Endothelial cell (in vitro differentiated cells): ENCODE results near the gene FCRL6. TPM values are rescaled to one million over a fixed set of nuclear protein-coding genes. Genes with fewer than 3 reads are reported as not detected.
A peak's percentile ranks its signal among the peaks of the same experiment; 100 is the strongest.

ENCODE experiments used
- DNase-seq: peaks from one replicate; pipeline ENCODE4 v3.0.0; 2021; ENCODE audit warnings: low spot score
- H3K27ac Mint-ChIP-seq: one replicate; pipeline ENCODE4 v1.8.0; 2021; ENCODE audit warnings: mixed read lengths, inconsistent platforms; ENCODE audit not compliant: unreplicated experiment
- H3K27me3 Mint-ChIP-seq: one replicate; pipeline ENCODE4 v1.8.0; 2021; ENCODE audit warnings: mild to moderate bottlenecking, moderate library complexity, mixed read lengths, inconsistent platforms; ENCODE audit not compliant: unreplicated experiment
- H3K36me3 Mint-ChIP-seq: one replicate; pipeline ENCODE4 v1.8.0; 2021; ENCODE audit warnings: mild to moderate bottlenecking, low read depth, mixed read lengths, inconsistent platforms; ENCODE audit not compliant: unreplicated experiment
- H3K4me1 Mint-ChIP-seq: one replicate; pipeline ENCODE4 v1.8.0; 2021; ENCODE audit warnings: mild to moderate bottlenecking, mixed read lengths, inconsistent platforms; ENCODE audit not compliant: unreplicated experiment
- H3K4me3 Mint-ChIP-seq: one replicate; pipeline ENCODE4 v1.8.0; 2021; ENCODE audit warnings: mild to moderate bottlenecking, mixed read lengths, inconsistent platforms; ENCODE audit not compliant: unreplicated experiment
- H3K9me3 Mint-ChIP-seq: one replicate; pipeline ENCODE4 v1.8.0; 2021; ENCODE audit warnings: mixed read lengths, inconsistent platforms; ENCODE audit not compliant: unreplicated experiment
- total RNA-seq: library from RNA; stranded (reverse); fragmentation: NEBNext Ultra II Directional; extraction: Animal tissue kit (Norgen Biotek cat#: 25700); gene quantifications from one replicate; pipeline ENCODE4 v1.2.1, GENCODE V29; 2021; ENCODE audit not compliant: unreplicated experiment
- TF ChIP-seq, protein P1 (sequence below): fragments of 200-600 bp; sonication (generic); IDR thresholded peaks from one replicate; pipeline ENCODE4 v1.5.0; 2021; ENCODE audit warnings: antibody characterized with exemption; ENCODE audit not compliant: unreplicated experiment

The FCRL6 gene
- total RNA-seq, 1 donor from 2014 or later, result not detected

GRCh38 chr1:159835356-159835755 lies 33.2 kb downstream of the FCRL6 start:
- Mint-ChIP-seq H3K27me3 (peaks cover 4% of the 10 kb centered on the region), H3K9me3 (no peaks in the 10 kb centered on the region)
- no peak for DNase-seq

GRCh38 chr1:159835862-159836525 lies 33.8 kb downstream of the FCRL6 start:
- TF ChIP-seq, protein P1, sequence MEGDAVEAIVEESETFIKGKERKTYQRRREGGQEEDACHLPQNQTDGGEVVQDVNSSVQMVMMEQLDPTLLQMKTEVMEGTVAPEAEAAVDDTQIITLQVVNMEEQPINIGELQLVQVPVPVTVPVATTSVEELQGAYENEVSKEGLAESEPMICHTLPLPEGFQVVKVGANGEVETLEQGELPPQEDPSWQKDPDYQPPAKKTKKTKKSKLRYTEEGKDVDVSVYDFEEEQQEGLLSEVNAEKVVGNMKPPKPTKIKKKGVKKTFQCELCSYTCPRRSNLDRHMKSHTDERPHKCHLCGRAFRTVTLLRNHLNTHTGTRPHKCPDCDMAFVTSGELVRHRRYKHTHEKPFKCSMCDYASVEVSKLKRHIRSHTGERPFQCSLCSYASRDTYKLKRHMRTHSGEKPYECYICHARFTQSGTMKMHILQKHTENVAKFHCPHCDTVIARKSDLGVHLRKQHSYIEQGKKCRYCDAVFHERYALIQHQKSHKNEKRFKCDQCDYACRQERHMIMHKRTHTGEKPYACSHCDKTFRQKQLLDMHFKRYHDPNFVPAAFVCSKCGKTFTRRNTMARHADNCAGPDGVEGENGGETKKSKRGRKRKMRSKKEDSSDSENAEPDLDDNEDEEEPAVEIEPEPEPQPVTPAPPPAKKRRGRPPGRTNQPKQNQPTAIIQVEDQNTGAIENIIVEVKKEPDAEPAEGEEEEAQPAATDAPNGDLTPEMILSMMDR, result no peak
- Mint-ChIP-seq H3K4me1 (no peaks in the 10 kb centered on the region), H3K4me3 (no peak overlapping the region), H3K36me3 (no peaks in the 10 kb centered on the region), H3K27ac (no peak overlapping the region), H3K9me3 (no peaks in the 10 kb centered on the region), H3K27me3 (peaks cover 4% of the 10 kb centered on the region)
- DNase-seq, result no peak

More at GRCh38 chr1:159835356-159835755, 33.2 kb downstream of the FCRL6 start:
- Mint-ChIP-seq H3K36me3 (no peaks in the 10 kb centered on the region), H3K27ac (no peak overlapping the region), H3K4me3 (no peak overlapping the region), H3K4me1 (no peaks in the 10 kb centered on the region)
- TF ChIP-seq, protein P1, result no peak

DNA sequence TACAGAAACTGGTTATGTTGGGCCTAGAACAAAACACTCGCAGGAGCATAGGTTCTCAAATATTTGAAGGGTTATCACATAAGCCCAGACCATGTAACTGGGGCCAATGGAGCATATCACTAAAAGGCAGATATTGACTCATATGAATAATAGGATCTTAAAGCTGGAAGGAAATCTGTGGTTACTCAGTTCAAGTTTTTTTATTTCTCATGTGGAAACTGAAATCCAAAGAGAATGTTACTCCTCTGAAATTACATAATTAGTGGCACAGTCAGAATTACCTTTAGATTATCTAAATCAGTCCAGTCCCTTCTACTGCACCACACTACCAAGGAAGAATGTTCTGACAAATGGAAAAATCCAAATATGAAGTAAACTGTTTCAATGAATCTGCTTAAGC lies 36.6 kb downstream of the FCRL6 start:
- TF ChIP-seq, protein P1, result no peak
- no peak overlapping the region for H3K4me3 Mint-ChIP-seq
- H3K36me3 Mint-ChIP-seq, result no peaks in the 10 kb centered on the region
- no peaks in the 10 kb centered on the region for H3K4me1 Mint-ChIP-seq
- H3K9me3 Mint-ChIP-seq, result no peaks in the 10 kb centered on the region
- peaks cover 4% of the 10 kb centered on the region for H3K27me3 Mint-ChIP-seq
- DNase-seq, result no peak
- H3K27ac Mint-ChIP-seq, result no peak overlapping the region

DNA sequence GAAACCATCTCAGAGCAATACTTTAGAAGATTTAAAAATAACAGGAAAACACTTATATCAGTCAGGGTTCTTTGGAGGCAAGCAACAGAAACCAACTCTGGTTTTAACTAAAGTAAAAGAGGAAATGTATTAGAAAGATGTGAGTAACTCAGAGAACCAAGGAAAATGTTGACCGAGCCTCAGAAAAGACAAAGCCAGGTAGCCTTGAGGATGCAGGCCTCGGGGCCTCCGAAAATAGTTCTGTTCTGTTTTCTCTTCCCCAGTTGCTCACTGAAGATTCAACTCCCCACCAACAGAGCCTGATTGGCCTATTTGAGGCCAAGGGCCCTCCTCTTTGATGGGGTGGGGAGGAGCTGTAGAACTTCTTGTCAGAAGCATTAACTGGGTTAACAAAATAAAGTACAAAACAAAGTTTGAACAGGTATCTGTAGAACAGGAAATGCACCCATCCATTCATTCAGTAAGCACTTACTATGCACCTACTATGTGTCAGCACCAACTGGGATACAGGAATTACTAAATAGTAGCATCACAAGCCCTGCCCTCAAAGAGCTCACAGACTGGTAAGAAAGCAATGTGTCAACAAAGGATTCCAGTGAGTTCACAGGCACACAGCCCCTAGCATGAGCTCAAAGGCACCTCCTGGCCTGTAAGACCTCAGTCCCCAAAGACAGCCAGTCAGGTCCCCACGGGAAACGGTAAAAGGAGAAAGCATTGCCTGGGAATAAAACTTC lies 37.1 kb downstream of the FCRL6 start:
- no peak overlapping the region for H3K27ac Mint-ChIP-seq
- TF ChIP-seq, protein P1, result no peak
- no peaks in the 10 kb centered on the region for H3K4me1 Mint-ChIP-seq
- peaks cover 6% of the 10 kb centered on the region for H3K27me3 Mint-ChIP-seq
- no peaks in the 10 kb centered on the region for H3K9me3 Mint-ChIP-seq
- no peaks in the 10 kb centered on the region for H3K36me3 Mint-ChIP-seq
- DNase-seq, result no peak
- no peak overlapping the region for H3K4me3 Mint-ChIP-seq

GRCh38 chr1:159841749-159842148 lies 39.6 kb downstream of the FCRL6 start:
- TF ChIP-seq, protein P1, result no peak
- H3K27me3 Mint-ChIP-seq, result peaks cover 9% of the 10 kb centered on the region
- H3K36me3 Mint-ChIP-seq, result peaks cover 3% of the 10 kb centered on the region
- peak overlapping the region; percentile 17 for H3K27ac Mint-ChIP-seq
- H3K9me3 Mint-ChIP-seq, result no peaks in the 10 kb centered on the region
- H3K4me3 Mint-ChIP-seq, result no peak overlapping the region
- no peak for DNase-seq
- peaks cover 6% of the 10 kb centered on the region for H3K4me1 Mint-ChIP-seq
